IMR-90 (cell line): ENCODE data around the gene NUP50. TPM values are rescaled to one million over a fixed set of nuclear protein-coding genes. Genes with fewer than 3 reads are reported as not detected.

ENCODE experiments used
- ATAC-seq: fragments of 200-7000 bp; cut with Tn5 transposase; 2 replicates; pipeline ENCODE4 v1.9.1; 2020; ENCODE audit warnings: low read depth, mild to moderate bottlenecking, moderate library complexity
- BruUV-seq: library from RNA; stranded (reverse); fragments of 400-500 nt; replicated peaks from 2 replicates; lab custom pipeline; 2021; lab: Mats Ljungman, UMichigan
- CTCF ChIA-PET: fragments of 300-600 bp; formaldehyde crosslinking; extraction: SDS; loops from one replicate; lab custom pipeline; 2021; ENCODE audit warnings: antibody characterized with exemption; lab: Yijun Ruan, JAX
- POLR2A ChIA-PET: fragments of 300-600 bp; sonication (Branson Sonifier 250); formaldehyde crosslinking; loops from one replicate; lab custom pipeline; 2022; ENCODE audit warnings: antibody characterized with exemption; ENCODE audit not compliant: unreplicated experiment; lab: Charles Lee
- DNase-seq: peaks from one replicate; pipeline ENCODE4 v3.0.0; 2013
- H2AFZ ChIP-seq: replicated peaks from 2 replicates; pipeline ENCODE3; 2013; ENCODE audit warnings: low read length, mild to moderate bottlenecking; ENCODE audit not compliant: poor library complexity
- H2AK5ac ChIP-seq: 2 replicates; pipeline ENCODE4 v1.6.1; 2013; ENCODE audit warnings: low read depth, low read length, inconsistent platforms
- H2AK9ac ChIP-seq: replicated peaks from 2 replicates; pipeline ENCODE3; 2013; ENCODE audit warnings: mild to moderate bottlenecking, low read depth, low read length, moderate library complexity; ENCODE audit not compliant: poor library complexity
- H2BK120ac ChIP-seq: 2 replicates; pipeline ENCODE4 v1.6.1; 2013; ENCODE audit warnings: low read depth, low read length, inconsistent platforms
- H2BK15ac ChIP-seq: 3 replicates; pipeline ENCODE4 v1.6.1; 2013; ENCODE audit warnings: low read depth, low read length, inconsistent platforms
- H2BK20ac ChIP-seq: 2 replicates; pipeline ENCODE4 v1.6.1; 2013; ENCODE audit warnings: low read depth, mild to moderate bottlenecking, inconsistent platforms, low read length, moderate library complexity
- H2BK5ac ChIP-seq: 2 replicates; pipeline ENCODE4 v1.6.1; 2013; ENCODE audit warnings: mild to moderate bottlenecking, low read depth, low read length, inconsistent platforms; ENCODE audit not compliant: poor library complexity, severe bottlenecking
- H3K14ac ChIP-seq: replicated peaks from 2 replicates; pipeline ENCODE4 v1.6.1; 2013; ENCODE audit warnings: low read depth, low read length, inconsistent platforms
- H3K18ac ChIP-seq: 2 replicates; pipeline ENCODE4 v1.6.1; 2013; ENCODE audit warnings: low read depth, low read length, control low read depth
- H3K23ac ChIP-seq: 2 replicates; pipeline ENCODE4 v1.6.1; 2013; ENCODE audit warnings: low read depth, low read length, inconsistent platforms
- H3K27ac ChIP-seq: 2 replicates; pipeline ENCODE4 v1.5.1; 2013; ENCODE audit warnings: mild to moderate bottlenecking, control low read depth, low read length; ENCODE audit not compliant: insufficient read depth
- H3K27me3 ChIP-seq: 2 replicates; pipeline ENCODE4 v1.6.1; 2013; ENCODE audit warnings: low read length; ENCODE audit not compliant: control insufficient read depth, insufficient read depth
- H3K36me3 ChIP-seq: 2 replicates; pipeline ENCODE4 v1.6.1; 2013; ENCODE audit warnings: low read length, mixed read lengths; ENCODE audit not compliant: control insufficient read depth, insufficient read depth
- H3K4ac ChIP-seq: 2 replicates; pipeline ENCODE4 v1.6.1; 2013; ENCODE audit warnings: low read depth, low read length, inconsistent platforms
- H3K4me1 ChIP-seq: 2 replicates; pipeline ENCODE4 v1.6.1; 2013; ENCODE audit warnings: low read length, mixed read lengths; ENCODE audit not compliant: control insufficient read depth, insufficient read depth
- H3K4me2 ChIP-seq: 2 replicates; pipeline ENCODE4 v1.6.1; 2013; ENCODE audit warnings: low read depth, mild to moderate bottlenecking, control low read depth, low read length, moderate library complexity
- H3K4me3 ChIP-seq: 2 replicates; pipeline ENCODE4 v1.5.1; 2013; ENCODE audit warnings: low read depth, mild to moderate bottlenecking, control low read depth, low read length, moderate library complexity; ENCODE audit not compliant: insufficient read depth
- H3K56ac ChIP-seq: 2 replicates; pipeline ENCODE4 v1.6.1; 2013; ENCODE audit warnings: low read length, inconsistent platforms; ENCODE audit not compliant: insufficient read depth; ENCODE audit errors: extremely low read depth
- H3K79me1 ChIP-seq, 2 experiments: 2 replicates each; pipeline ENCODE4 v1.6.1; 2013; ENCODE audit warnings: low read length in 2 of 2, inconsistent platforms in 1 of 2, low read depth in 1 of 2
- H3K9ac ChIP-seq: 2 replicates; pipeline ENCODE4 v1.6.1; 2013; ENCODE audit warnings: low read depth, low read length, control low read depth
- H3K9me1 ChIP-seq: 2 replicates; pipeline ENCODE4 v1.6.1; 2013; ENCODE audit warnings: low read length, inconsistent platforms; ENCODE audit not compliant: insufficient read depth
- H3K9me3 ChIP-seq: 2 replicates; pipeline ENCODE4 v1.6.1; 2013; ENCODE audit warnings: low read length; ENCODE audit not compliant: control insufficient read depth, insufficient read depth
- H4K20me1 ChIP-seq: 2 replicates; pipeline ENCODE4 v1.6.1; 2013; ENCODE audit warnings: low read length, inconsistent platforms; ENCODE audit not compliant: insufficient read depth
- H4K5ac ChIP-seq: 2 replicates; pipeline ENCODE4 v1.6.1; 2013; ENCODE audit warnings: mild to moderate bottlenecking, low read depth, low read length, control low read depth
- H4K8ac ChIP-seq, 2 experiments: 2 replicates each; pipeline ENCODE4 v1.6.1; 2013; ENCODE audit warnings: low read depth in 2 of 2, low read length in 2 of 2, control low read depth in 1 of 2, inconsistent platforms in 1 of 2
- H4K91ac ChIP-seq: 2 replicates; pipeline ENCODE4 v1.6.1; 2013; ENCODE audit warnings: low read depth, low read length, inconsistent platforms; ENCODE audit not compliant: insufficient read depth
- BHLHE40 ChIP-seq: fragments of 150-350 bp; IDR thresholded peaks from 2 replicates; pipeline ENCODE4 v1.6.1; 2016; ENCODE audit warnings: mild to moderate bottlenecking, low read depth, low read length
- CEBPB ChIP-seq: IDR thresholded peaks from 2 replicates; pipeline ENCODE4 v1.6.1; 2012; ENCODE audit warnings: low read depth, low read length, improper control_type of control experiment
- CHD1 ChIP-seq: IDR thresholded peaks from 2 replicates; pipeline ENCODE4 v1.6.1; 2012; ENCODE audit warnings: low read depth, low read length, improper control_type of control experiment
- MAFK ChIP-seq: IDR thresholded peaks from 2 replicates; pipeline ENCODE4 v1.6.1; 2012; ENCODE audit warnings: low read depth, low read length, improper control_type of control experiment
- MAZ ChIP-seq: IDR thresholded peaks from 2 replicates; pipeline ENCODE4 v1.6.1; 2012; ENCODE audit warnings: low read depth, mild to moderate bottlenecking, low read length, improper control_type of control experiment, moderate library complexity, borderline replicate concordance
- MXI1 ChIP-seq: IDR thresholded peaks from 2 replicates; pipeline ENCODE4 v1.6.1; 2012; ENCODE audit warnings: low read depth, mild to moderate bottlenecking, low read length, moderate library complexity, borderline replicate concordance
- NFE2L2 ChIP-seq: fragments of 150-350 bp; IDR thresholded peaks from 2 replicates; pipeline ENCODE4 v1.6.1; 2016; ENCODE audit warnings: low read depth, mild to moderate bottlenecking, low read length
- POLR2A ChIP-seq: IDR thresholded peaks from 2 replicates; pipeline ENCODE4 v1.6.1; 2012; ENCODE audit warnings: mild to moderate bottlenecking, low read depth, low read length
- RAD21 ChIP-seq: IDR thresholded peaks from 2 replicates; pipeline ENCODE4 v1.6.1; 2012; ENCODE audit warnings: low read length, improper control_type of control experiment
- RCOR1 ChIP-seq: IDR thresholded peaks from 2 replicates; pipeline ENCODE4 v1.6.1; 2012; ENCODE audit warnings: mild to moderate bottlenecking, low read length, improper control_type of control experiment; ENCODE audit not compliant: insufficient replicate concordance
- RFX5 ChIP-seq: IDR thresholded peaks from 2 replicates; pipeline ENCODE4 v1.8.0; 2012; ENCODE audit warnings: low read depth, mild to moderate bottlenecking, low read length, moderate library complexity
- SMC3 ChIP-seq: fragments of 150-350 bp; IDR thresholded peaks from 2 replicates; pipeline ENCODE4 v1.6.1; 2016; ENCODE audit warnings: low read depth, mild to moderate bottlenecking, antibody characterized with exemption, low read length, moderate library complexity
- WGBS, 2 experiments: methylation state at CpG; one replicate each; pipeline versions ENCODE4 v1.1.5 to v1.1.7; 2013; ENCODE audit warnings: missing lambda C conversion rate in 2 of 2; ENCODE audit not compliant: insufficient read length in 1 of 2; ENCODE audit errors: extremely low coverage in 2 of 2; 5-methylcytosine and 5-hydroxymethylcytosine counted together
- dilution Hi-C: fragments of 300-500 bp; cut with HindIII; formaldehyde crosslinking; loops from one replicate; pipeline ENCODE4 v1.14.3; 2018; ENCODE audit warnings: low sequenced_read_pairs; ENCODE audit not compliant: unreplicated experiment
- in situ Hi-C: fragments of 300-500 bp; cut with MboI; formaldehyde crosslinking; loops from 3 replicates; pipeline ENCODE4 v1.14.3; 2019; ENCODE audit warnings: low sequenced_read_pairs, inconsistent platforms, mixed read lengths
- intact Hi-C: fragments of 100-400 bp; cut with micrococcal nuclease; formaldehyde crosslinking; loops from 2 replicates; pipeline ENCODE4 v1.10.0; 2022
- polyA plus RNA-seq, 3 experiments: library from polyadenylated mRNA; depleted of rRNA; stranded (reverse); fragments of >200 nt; gene quantifications; 2 replicates each; pipeline ENCODE4 v1.2.3, GENCODE V29; 2012; ENCODE audit warnings: low replicate concordance in 1 of 3
- total RNA-seq: library from RNA; depleted of rRNA; stranded (reverse); fragments of >200 nt; gene quantifications from 2 replicates; pipeline ENCODE4 v1.2.3, GENCODE V29; 2012
- TF ChIP-seq, protein P1 (sequence below): fragments of 150-350 bp; IDR thresholded peaks from 2 replicates; pipeline ENCODE4 v1.6.1; 2017; ENCODE audit warnings: mild to moderate bottlenecking, antibody characterized with exemption, low read length, low read depth
- TF ChIP-seq, protein P2 (sequence below): conservative IDR thresholded peaks from 2 replicates; pipeline ENCODE4 v1.5.1; 2012; ENCODE audit warnings: mild to moderate bottlenecking, low read depth, low read length, improper control_type of control experiment

Gene NUP50
- total and polyA plus RNA-seq, 2 of the 4 experiments (the other 2 are of a cell fraction), result 12.8 to 65.4 TPM

DNA sequence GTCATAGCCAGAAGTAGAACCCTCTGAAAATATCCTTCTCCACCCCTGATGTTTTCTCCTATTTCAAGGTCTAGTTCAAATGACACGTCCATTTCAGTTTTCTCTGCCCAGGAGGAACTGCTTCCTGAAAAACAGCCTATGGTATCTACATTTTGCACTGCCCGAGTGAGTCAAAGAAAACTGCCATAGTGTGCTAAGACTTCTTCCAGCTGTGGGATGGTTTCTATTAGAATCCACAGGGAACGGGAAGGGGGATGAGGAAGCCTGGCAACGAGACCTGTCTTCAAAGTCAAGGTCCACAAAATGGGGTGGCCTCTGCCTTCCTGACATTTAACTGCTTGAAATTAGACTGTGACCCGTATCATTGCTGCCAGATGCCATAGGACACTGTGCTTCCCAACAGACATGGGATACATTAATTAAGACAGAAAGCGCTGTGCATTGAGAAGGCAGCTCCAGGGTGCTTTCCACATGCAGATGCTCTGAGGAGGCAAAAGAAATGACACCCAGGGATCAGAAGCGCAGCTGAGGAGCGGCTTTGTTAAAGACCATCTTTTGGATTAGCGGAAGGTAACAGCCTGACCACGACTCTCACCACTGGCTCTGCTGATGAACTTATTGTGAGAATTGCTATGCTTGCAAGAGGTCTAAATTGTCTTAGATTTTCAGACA is 39.4 kb upstream of the NUP50 start:
- Histone ChIP-seq H2AFZ (peak overlapping the region; percentile 50), H3K27ac (peak overlapping the region; percentile 7; the same call in 1 of the 2 replicates), H3K18ac (peak overlapping the region; percentile 46), H2BK20ac (peak overlapping the region; percentile 46), H3K79me1 (no peaks in the 10 kb centered on the region), H3K9ac (no peak overlapping the region), H3K36me3 (no peaks in the 10 kb centered on the region), H3K14ac (peak overlapping the region; percentile 38), H3K9me3 (no peaks in the 10 kb centered on the region), H4K91ac (no peak overlapping the region), H2BK120ac (peak overlapping the region; percentile 72; the same call in 1 of the 2 replicates), H3K4me3 (no peak overlapping the region), H2BK5ac (no peak overlapping the region), H4K8ac (peak overlapping the region in 1 of 2 experiments; percentile 36; a peak in 1 of 4 replicates), H4K5ac (peak overlapping the region; percentile 19; the same call in 1 of the 2 replicates), H2AK9ac (no peak overlapping the region), H3K23ac (peak overlapping the region; percentile 59; the same call in 1 of the 2 replicates), H3K27me3 (no peaks in the 10 kb centered on the region), H2AK5ac (peak overlapping the region; percentile 14; the same call in 1 of the 2 replicates), H3K56ac (no peak overlapping the region), H3K4me2 (no peak overlapping the region), H3K4me1 (peaks cover 11% of the 10 kb centered on the region), H2BK15ac (no peak overlapping the region; the same call in 2 of the 3 replicates), H3K9me1 (peaks cover 10% of the 10 kb centered on the region), H3K4ac (peak overlapping the region; percentile 27; the same call in 1 of the 2 replicates), H4K20me1 (no peaks in the 10 kb centered on the region; the same call in 1 of the 2 replicates)
- dilution Hi-C loops, result no loop called here
- peak; percentile 33 for DNase-seq
- BruUV-seq, result no TSS peak
- in situ Hi-C loops, result no loop called here
- WGBS, 2 experiments, result 10% methylated on average over 2 of the region's 10 CpGs; no CpG with 5 or more reads in 1 of the 2 experiments
- intact Hi-C loops, result no loop called here
- ATAC-seq, result no peak
- CTCF ChIA-PET, result interaction anchor here (1.3 kb wide), 1 partner anchor 23 kb away, joined by 3 read pairs; no protein-coding TSS in a partner anchor
- POLR2A ChIA-PET, result no interaction called here
- TF ChIP-seq RFX5, result no peak
- no peak for TF ChIP-seq MAZ
- TF ChIP-seq MAFK, result no peak
- no peak for TF ChIP-seq CHD1
- TF ChIP-seq SMC3, result no peak
- TF ChIP-seq, protein P1, sequence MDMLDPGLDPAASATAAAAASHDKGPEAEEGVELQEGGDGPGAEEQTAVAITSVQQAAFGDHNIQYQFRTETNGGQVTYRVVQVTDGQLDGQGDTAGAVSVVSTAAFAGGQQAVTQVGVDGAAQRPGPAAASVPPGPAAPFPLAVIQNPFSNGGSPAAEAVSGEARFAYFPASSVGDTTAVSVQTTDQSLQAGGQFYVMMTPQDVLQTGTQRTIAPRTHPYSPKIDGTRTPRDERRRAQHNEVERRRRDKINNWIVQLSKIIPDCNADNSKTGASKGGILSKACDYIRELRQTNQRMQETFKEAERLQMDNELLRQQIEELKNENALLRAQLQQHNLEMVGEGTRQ, result no peak
- no peak for TF ChIP-seq RCOR1
- TF ChIP-seq NFE2L2, result no peak
- TF ChIP-seq BHLHE40, result no peak
- TF ChIP-seq CEBPB, result no peak
- TF ChIP-seq POLR2A, result no peak
- no peak for TF ChIP-seq MXI1
- no peak for TF ChIP-seq RAD21
- TF ChIP-seq, protein P2, sequence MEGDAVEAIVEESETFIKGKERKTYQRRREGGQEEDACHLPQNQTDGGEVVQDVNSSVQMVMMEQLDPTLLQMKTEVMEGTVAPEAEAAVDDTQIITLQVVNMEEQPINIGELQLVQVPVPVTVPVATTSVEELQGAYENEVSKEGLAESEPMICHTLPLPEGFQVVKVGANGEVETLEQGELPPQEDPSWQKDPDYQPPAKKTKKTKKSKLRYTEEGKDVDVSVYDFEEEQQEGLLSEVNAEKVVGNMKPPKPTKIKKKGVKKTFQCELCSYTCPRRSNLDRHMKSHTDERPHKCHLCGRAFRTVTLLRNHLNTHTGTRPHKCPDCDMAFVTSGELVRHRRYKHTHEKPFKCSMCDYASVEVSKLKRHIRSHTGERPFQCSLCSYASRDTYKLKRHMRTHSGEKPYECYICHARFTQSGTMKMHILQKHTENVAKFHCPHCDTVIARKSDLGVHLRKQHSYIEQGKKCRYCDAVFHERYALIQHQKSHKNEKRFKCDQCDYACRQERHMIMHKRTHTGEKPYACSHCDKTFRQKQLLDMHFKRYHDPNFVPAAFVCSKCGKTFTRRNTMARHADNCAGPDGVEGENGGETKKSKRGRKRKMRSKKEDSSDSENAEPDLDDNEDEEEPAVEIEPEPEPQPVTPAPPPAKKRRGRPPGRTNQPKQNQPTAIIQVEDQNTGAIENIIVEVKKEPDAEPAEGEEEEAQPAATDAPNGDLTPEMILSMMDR, result no peak
